ENCODE results near the gene CCDC112. TPM values are rescaled to one million over a fixed set of nuclear protein-coding genes. Genes with fewer than 3 reads are reported as not detected.

CCDC112 gene
- total RNA-seq, 1 experiment from 2014 or later, result 13.0 TPM

- peaks cover 6 to 8% of the 10 kb centered on the region in 2 experiments for H3K4me1 Mint-ChIP-seq
Measured at GRCh38 chr5:115341745-115342144, 45.3 kb upstream of the CCDC112 start.

More at GRCh38 chr5:115341745-115342144, 45.3 kb upstream of the CCDC112 start:
- Histone ChIP-seq H2AFZ (ENCODE audit: low read length) (no peak overlapping the region), H2BK15ac (ENCODE audit: low read depth, low read length) (no peak overlapping the region), H3K23ac (ENCODE audit: insufficient read length, low read depth, low read length) (no peak overlapping the region), H4K91ac (ENCODE audit: insufficient read length, low read depth, low read length) (no peak overlapping the region), H3K56ac (ENCODE audit: insufficient read length, low read depth, low read length) (no peak overlapping the region), H4K20me1 (ENCODE audit: control insufficient read depth, insufficient read depth, insufficient read length) (no peaks in the 10 kb centered on the region), H2BK120ac (ENCODE audit: low read depth, low read length, poor library complexity, severe bottlenecking) (no peak overlapping the region), H4K8ac (replicated peaks; ENCODE audit: insufficient read length, low read depth, low read length) (no peak overlapping the region), H2BK20ac (ENCODE audit: low read depth, low read length, poor library complexity, severe bottlenecking) (no peak overlapping the region), H3K4ac (ENCODE audit: low read depth, low read length) (no peak overlapping the region), H3K27ac (ENCODE audit: insufficient read length, low read depth, low read length) (no peak overlapping the region), H4K5ac (ENCODE audit: insufficient read length, low read depth, low read length) (no peak overlapping the region), H3K23me2 (ENCODE audit: insufficient read length, low read depth, low read length, poor library complexity, severe bottlenecking) (no peaks in the 10 kb centered on the region), H3K14ac (ENCODE audit: insufficient read depth, low read length) (no peak overlapping the region), H3T11ph (ENCODE audit: low read length) (no peak overlapping the region), H3K9me3 (ENCODE audit: control insufficient read depth, low read depth, low read length) (no peaks in the 10 kb centered on the region), H3K4me1 (ENCODE audit: insufficient read depth, low read length) (no peaks in the 10 kb centered on the region), H2BK5ac (ENCODE audit: insufficient read length, low read length) (no peak overlapping the region), H2BK12ac (ENCODE audit: insufficient read length, low read depth, low read length) (no peak overlapping the region), H3K9ac (ENCODE audit: extremely low read depth, insufficient read length, low read length) (no peak overlapping the region), H2AK5ac (ENCODE audit: insufficient read length, low read length) (no peak overlapping the region), H3K79me2 (ENCODE audit: insufficient read depth, low read length) (no peaks in the 10 kb centered on the region), H3K27me3 (ENCODE audit: insufficient read depth, low read length) (no peaks in the 10 kb centered on the region), H3K79me1 (ENCODE audit: insufficient read depth, low read depth, low read length, poor library complexity, severe bottlenecking) (no peaks in the 10 kb centered on the region), H3K18ac (ENCODE audit: insufficient read length, low read depth, low read length) (no peak overlapping the region), H3K4me2 (ENCODE audit: insufficient read depth, insufficient read length, low read length) (no peak overlapping the region)
- H3K4me3 Mint-ChIP-seq, result no peak overlapping the region
- no peak overlapping the region for H3K27ac Mint-ChIP-seq
- no peaks in the 10 kb centered on the region; the same call in 1 of the 2 replicates for H3K27me3 Mint-ChIP-seq (ENCODE audit: low read depth)
- DNase-seq, result no peak
- no peak for TF ChIP-seq CTCF (conservative IDR thresholded peaks at IDR 0.05)
- no CpG with 5 or more reads among the region's 2 CpGs for WGBS (ENCODE audit: extremely low coverage, insufficient read length, low lambda C conversion rate)
- H3K36me3 Mint-ChIP-seq (ENCODE audit: insufficient read depth in 1 of 3, low read depth in 3 of 3), result no peaks in the 10 kb centered on the region; a peak in 1 of 7 replicates
- H3K9me3 Mint-ChIP-seq, result no peaks in the 10 kb centered on the region; a peak in 1 of 5 replicates

Data from H9 (cell line).